NCI-H510A (cell line): Measurements from ENCODE around the gene ZNG1A.
"Not testable (repeated sequence)": the region's sequence is repeated elsewhere in the genome, so short reads cannot be mapped to it uniquely, and the experiment has no call there.

ENCODE experiments used
- DNase-seq: peaks from one replicate; lab custom pipeline; 2025; lab: John Stamatoyannopoulos, UW

ZNG1A gene

DNA sequence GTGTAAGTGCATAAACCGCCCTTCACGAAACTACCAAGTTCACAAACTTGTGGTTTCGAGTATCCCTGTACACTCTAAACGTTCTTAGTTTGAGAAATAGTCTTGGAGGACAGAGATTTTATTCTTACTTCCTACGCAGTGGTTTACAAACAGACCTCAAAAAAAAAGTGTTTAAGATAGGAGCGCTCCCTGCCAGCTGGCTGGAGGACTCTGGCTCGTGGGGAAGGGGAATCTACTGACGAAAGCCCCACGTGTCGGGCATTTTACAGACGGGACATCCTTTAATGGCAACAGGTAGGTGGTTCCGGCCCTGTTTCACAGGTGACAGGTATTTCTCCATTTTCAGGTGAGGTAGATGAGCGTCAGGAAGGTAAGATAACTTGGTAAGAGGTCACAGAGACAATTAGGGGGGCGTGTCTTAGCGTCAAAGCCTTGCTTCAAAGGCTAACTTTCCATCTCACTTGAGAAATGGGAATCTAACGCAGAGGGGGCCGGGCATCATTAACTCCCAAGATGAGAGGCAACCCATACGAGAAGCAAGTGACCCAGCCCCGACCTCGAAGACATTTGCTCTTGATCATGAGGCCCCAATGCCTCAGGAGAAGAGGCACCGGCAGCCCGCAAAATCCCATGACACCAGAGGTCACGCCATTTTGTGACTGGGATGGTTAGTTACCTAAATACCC is 573 bp downstream of the ZNG1A start:
- not testable (repeated sequence) for DNase-seq

- DNase-seq, result not testable (repeated sequence)
These were observed 9.1 kb downstream of the ZNG1A start for GRCh38 chr9:169757-170156.

DNA sequence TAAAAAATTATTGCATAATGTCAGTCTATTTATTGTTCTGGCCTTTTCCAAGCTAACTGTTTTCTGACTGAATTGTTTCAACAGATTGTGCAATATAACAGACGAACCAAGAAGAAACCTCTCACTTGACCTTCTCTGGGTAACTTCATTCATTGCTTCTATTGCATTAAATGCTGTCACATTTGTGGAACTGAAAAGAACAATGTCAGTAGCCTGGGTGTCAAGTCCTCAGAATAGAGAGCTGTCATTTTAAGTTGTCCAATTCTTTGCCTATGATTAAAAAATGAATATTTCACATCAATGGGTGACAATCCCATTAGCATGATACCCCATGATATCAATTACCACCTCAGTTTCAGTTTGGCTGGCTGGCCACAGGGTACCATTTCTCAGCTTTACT is 19.0 kb downstream of the ZNG1A start:
- not testable (repeated sequence) for DNase-seq

DNA sequence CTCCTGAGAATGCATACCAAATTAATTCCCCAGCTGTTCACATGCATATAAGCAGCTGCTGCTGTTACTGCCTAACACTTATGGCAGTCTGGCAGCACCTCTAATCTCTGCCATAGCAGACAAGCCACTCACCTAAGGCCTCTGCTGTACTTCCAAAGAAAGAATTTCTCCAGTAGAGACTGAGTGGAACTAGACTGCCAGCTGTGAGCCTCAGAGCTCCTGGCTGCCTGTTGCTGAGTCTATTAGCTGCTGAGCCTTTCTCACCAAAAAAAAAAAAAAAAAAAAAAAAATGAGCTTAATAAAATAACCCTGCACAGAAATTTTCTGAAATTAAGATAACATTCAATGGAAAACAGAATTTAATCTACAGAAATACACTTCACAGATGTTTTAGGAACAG is 27.7 kb downstream of the ZNG1A start:
- not testable (repeated sequence) for DNase-seq

DNA sequence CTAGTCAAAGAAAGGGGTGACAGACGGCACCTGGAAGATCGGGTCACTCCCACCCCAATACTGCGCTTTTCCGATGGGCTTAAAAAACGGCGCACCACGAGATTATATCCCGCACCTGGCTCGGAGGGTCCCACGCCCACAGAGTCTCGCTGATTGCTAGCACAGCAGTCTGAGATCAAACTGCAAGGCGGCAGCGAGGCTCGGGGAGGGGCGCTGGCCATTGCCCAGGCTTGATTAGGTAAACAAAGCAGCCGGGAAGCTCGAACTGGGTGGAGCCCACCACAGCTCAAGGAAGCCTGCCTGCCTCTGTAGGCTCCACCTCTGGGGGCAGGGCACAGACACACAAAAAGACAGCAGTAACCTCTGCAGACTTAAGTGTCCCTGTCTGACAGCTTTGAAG is 39.0 kb downstream of the ZNG1A start:
- DNase-seq, result not testable (repeated sequence)

- DNase-seq, result not testable (repeated sequence)
These were observed 60.8 kb downstream of the ZNG1A start, which contains the start of gene FOXD4 for GRCh38 chr9:117995-118467. Gene FOXD4, minus strand, starts transcription at chr9:118417. Its CDS starts 298 bp downstream, at chr9:118119.

- DNase-seq, result not testable (repeated sequence)
These were observed 61.5 kb downstream of the ZNG1A start for GRCh38 chr9:117144-117994.

GRCh38 chr9:116239-117077 is 62.4 kb downstream of the ZNG1A start:
- not testable (repeated sequence) for DNase-seq

GRCh38 chr9:115118-115451 is 63.8 kb downstream of the ZNG1A start:
- DNase-seq, result not testable (repeated sequence)

- DNase-seq, result not testable (repeated sequence)
These were observed 64.4 kb downstream of the ZNG1A start for GRCh38 chr9:114267-115117.

- not testable (repeated sequence) for DNase-seq
These were observed 65.2 kb downstream of the ZNG1A start for GRCh38 chr9:113468-114266.

DNA sequence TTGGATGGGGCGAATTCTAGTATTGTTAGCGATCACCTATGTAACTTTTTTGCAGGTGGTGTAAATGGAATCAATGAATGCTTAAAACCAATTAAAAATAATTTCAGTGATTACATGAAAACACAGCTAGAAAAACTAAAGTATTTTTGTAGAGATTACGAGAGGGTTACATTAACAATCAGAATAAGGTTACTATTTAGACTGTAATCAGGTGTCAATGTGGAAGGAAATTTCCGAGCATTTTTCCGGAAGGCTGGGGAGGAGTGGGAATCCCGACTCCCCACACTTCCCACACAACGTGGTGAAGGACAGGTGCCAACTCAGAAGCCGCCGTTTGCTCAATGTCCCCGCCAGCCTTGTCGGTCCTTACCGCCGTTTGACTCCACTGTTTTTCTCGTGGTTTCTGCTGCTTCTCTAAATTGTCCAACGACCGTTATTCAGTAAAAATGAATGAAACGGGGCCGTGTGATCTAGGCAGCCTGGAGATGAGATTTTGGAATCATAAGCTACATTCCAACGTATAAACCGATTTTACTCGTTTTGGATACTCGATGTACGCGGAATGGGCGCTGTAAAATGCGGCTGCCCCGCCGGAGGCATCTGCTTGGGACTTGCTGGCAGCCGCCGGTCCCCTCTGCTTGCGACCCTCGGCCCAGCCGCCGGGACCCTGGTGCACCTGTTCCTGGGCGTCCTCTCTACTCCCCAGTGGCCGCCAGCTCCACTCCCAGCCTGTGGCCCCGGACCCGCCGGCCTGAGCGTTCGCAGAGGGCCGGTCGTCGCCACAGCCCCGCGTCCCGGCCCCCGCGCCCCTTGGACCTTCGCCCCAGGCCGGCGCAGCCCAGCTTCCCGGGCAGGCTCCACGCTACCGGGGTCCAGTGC is 66.0 kb downstream of the ZNG1A start:
- not testable (repeated sequence) for DNase-seq

DNA sequence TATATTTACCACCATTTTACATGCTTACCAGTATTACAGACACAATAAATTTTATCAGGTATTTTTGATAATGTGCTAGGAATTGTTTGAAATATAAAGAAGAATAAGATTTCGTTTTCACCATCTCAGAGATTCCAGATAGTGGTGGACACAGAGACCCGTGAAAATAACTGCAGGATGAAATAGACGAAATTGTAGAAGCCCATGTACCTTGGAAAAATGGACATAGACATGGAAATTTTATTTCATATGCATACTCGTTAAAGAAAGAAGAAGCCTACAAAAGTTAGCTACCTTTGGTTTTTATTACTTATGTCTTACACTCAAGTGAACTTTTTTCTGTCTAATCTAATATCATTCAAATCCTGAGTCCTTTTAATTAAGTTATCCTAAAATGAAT is 68.2 kb downstream of the ZNG1A start:
- not testable (repeated sequence) for DNase-seq

- not testable (repeated sequence) for DNase-seq
These were observed 69.3 kb downstream of the ZNG1A start for GRCh38 chr9:109540-109939.

DNA sequence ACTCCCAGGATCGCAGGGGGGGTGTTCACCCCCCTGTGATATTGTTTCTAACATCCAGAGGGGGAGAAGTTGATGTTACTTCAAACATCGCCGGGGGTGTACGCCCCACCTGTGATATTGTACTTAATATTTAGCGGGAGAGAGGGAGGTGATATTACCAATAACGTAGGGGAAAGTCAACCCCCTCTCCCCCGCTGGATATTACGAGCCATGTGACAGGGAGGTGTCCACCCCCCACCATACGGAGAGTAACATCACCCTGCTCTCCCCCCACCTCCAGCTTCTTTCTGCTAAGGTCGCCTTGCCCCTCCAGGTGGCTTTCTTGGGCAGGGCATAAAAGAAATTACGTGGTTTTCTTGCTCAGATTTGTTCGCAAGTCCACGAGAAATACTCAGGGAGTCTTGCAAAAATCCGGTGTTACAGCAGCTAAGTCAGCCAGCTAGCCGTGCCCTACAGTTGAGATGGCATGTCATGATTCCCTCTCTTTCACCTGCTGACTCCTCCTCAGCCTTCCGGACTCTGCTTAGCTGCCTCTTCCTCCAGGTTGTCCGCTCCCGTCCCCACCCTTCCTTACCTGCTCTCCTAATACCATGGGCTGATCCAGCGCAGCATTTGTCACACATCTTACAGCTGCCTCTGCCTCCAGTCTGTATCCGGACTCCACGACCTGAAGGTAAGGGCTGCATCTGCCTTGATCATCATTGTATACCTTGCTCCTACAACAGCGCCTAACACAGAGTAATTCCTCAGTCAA is 69.9 kb downstream of the ZNG1A start:
- DNase-seq, result not testable (repeated sequence)

DNA sequence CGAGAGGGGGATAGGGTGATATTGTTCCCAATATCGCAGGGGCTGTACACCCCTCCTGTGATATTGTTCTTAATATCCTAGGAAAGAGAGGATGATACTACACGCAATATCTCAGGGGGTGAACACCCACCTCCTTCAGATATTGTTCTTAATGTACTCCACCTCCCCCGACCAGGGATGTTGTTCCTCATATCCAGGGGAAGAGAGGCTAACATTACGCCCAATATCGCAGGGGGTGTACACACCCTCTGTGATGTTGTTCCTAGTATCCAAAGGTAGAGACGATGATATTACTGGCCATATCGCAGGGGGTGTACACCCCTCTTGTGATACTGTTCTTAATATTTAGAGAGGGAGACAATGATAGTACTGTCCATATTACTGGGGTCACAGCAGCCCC is 72.9 kb downstream of the ZNG1A start:
- not testable (repeated sequence) for DNase-seq

GRCh38 chr9:100430-100829 is 78.4 kb downstream of the ZNG1A start:
- DNase-seq, result not testable (repeated sequence)

DNA sequence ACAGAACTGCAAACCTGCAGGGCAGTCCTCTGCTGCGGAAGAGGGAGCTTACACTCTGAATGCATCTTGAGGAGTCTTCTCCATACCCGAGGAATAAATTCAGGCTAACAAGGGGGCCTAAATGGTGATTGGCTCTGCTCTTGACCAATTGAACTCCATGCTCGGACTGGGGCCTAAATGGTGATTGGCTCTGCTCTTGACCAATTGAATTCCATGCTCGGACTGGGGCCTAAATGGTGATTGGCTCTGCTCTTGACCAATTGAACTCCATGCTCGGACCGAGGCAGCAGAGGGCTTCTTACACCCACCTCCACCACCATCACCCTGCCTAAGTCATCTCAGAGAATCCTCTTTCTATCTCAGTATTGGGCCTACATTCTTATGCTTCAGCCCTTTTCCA is 79.0 kb downstream of the ZNG1A start:
- not testable (repeated sequence) for DNase-seq
